Suprapubic skin (tissue), 4 donors: ENCODE measurements around the gene CCDC188.

Experiments
- EP300 ChIP-seq: sonication (generic); formaldehyde crosslinking; IDR thresholded peaks from one replicate; pipeline ENCODE4 v1.6.1; 2017; ENCODE audit warnings: antibody characterized with exemption
- POLR2A ChIP-seq, 2 donors: fragments of 450-650 bp; IDR thresholded peaks; one replicate each; pipeline ENCODE4 v1.6.1; 2017; ENCODE audit warnings: antibody characterized with exemption in 2 of 2, mild to moderate bottlenecking in 2 of 2, moderate library complexity in 2 of 2
- POLR2AphosphoS5 ChIP-seq, 3 donors: sonication (generic); formaldehyde crosslinking; IDR thresholded peaks; one replicate each; pipeline ENCODE4 v1.6.1; 2017; ENCODE audit warnings: antibody characterized with exemption in 3 of 3
- TF ChIP-seq, protein P1 (sequence below), 2 donors: fragments of 200-600 bp in 1 of 2; fragments of 450-650 bp in 1 of 2; sonication (generic) in 1 of 2; IDR thresholded peaks; one replicate each; pipeline ENCODE4 v1.5.1; 2016 to 2019; ENCODE audit warnings: antibody characterized with exemption in 2 of 2, mild to moderate bottlenecking in 1 of 2, moderate library complexity in 1 of 2

DNA sequence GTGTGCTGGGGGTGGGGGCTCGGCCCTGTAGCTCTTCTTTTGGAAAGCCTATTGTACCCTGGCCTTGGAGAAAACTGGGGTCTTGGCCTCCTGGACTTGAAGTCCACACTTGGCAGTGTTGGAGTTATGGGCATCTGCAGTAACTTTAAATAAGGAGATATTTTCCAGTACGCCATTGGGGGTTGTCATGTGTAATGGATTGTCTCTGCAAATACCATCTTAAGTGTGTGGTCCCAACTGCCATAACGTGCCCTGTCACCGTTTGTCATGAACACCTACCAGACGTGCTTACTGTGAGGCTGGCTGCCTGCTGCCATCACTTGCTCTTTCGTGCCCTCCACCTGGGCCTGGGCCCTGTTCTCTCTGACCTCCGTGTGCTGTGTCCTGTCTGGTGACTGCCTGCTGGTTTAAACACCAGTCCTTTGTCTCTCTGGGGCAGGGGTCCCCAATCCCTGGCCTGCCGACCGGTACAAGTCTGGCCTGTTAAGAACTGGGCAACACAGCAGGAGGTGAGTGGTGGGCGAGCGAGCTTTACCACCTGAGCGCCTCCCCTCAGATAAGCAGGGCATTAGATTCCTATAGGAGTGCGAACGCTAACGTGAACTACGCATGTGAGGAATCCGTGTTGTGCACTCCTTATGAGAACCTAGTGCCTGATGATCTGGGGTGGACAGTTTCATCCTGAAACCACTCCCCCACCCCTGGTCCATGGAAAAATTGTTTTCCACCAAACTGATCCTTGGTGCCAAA, 22.8 kb downstream of the CCDC188 start:
- TF ChIP-seq, protein P1, sequence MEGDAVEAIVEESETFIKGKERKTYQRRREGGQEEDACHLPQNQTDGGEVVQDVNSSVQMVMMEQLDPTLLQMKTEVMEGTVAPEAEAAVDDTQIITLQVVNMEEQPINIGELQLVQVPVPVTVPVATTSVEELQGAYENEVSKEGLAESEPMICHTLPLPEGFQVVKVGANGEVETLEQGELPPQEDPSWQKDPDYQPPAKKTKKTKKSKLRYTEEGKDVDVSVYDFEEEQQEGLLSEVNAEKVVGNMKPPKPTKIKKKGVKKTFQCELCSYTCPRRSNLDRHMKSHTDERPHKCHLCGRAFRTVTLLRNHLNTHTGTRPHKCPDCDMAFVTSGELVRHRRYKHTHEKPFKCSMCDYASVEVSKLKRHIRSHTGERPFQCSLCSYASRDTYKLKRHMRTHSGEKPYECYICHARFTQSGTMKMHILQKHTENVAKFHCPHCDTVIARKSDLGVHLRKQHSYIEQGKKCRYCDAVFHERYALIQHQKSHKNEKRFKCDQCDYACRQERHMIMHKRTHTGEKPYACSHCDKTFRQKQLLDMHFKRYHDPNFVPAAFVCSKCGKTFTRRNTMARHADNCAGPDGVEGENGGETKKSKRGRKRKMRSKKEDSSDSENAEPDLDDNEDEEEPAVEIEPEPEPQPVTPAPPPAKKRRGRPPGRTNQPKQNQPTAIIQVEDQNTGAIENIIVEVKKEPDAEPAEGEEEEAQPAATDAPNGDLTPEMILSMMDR (IDR thresholded peaks at IDR 0.05) = no peak
- TF ChIP-seq EP300 (no peak), POLR2A (IDR thresholded peaks at IDR 0.05) (no peak), POLR2AphosphoS5 (IDR thresholded peaks at IDR 0.05) (no peak)
